ENCODE measurements around the gene CSPG5. TPM values are rescaled to one million over a fixed set of nuclear protein-coding genes. Genes with fewer than 3 reads are reported as not detected.

CSPG5 gene
- total RNA-seq, 1 experiment from 2014 or later, result 5.7 TPM

GRCh38 chr3:47603332-47603731 lies 24.7 kb upstream of the CSPG5 start:
- Histone ChIP-seq H2BK12ac (ENCODE audit: insufficient read length, low read depth, low read length) (no peak overlapping the region), H3K23ac (ENCODE audit: insufficient read length, low read depth, low read length) (no peak overlapping the region), H3K9ac (ENCODE audit: extremely low read depth, insufficient read length, low read length) (no peak overlapping the region), H2AFZ (ENCODE audit: low read length) (no peak overlapping the region), H3K27me3 (ENCODE audit: insufficient read depth, low read length) (no peaks in the 10 kb centered on the region), H3K79me2 (ENCODE audit: insufficient read depth, low read length) (0 out of 2 replicates have a peak, but pooled peaks cover 2% of the 10 kb centered on the region), H3K23me2 (ENCODE audit: insufficient read length, low read depth, low read length, poor library complexity, severe bottlenecking) (no peaks in the 10 kb centered on the region), H3K4me1 (ENCODE audit: insufficient read depth, low read length) (no peaks in the 10 kb centered on the region), H2BK15ac (ENCODE audit: low read depth, low read length) (no peak overlapping the region), H2BK120ac (ENCODE audit: low read depth, low read length, poor library complexity, severe bottlenecking) (no peak overlapping the region), H4K8ac (replicated peaks; ENCODE audit: insufficient read length, low read depth, low read length) (no peak overlapping the region), H3K9me3 (ENCODE audit: control insufficient read depth, low read depth, low read length) (no peaks in the 10 kb centered on the region), H3K4me2 (ENCODE audit: insufficient read depth, insufficient read length, low read length) (no peak overlapping the region), H3K27ac (ENCODE audit: insufficient read length, low read depth, low read length) (no peak overlapping the region), H3K4ac (ENCODE audit: low read depth, low read length) (no peak overlapping the region), H3K14ac (ENCODE audit: insufficient read depth, low read length) (no peak overlapping the region), H4K20me1 (ENCODE audit: control insufficient read depth, insufficient read depth, insufficient read length) (no peaks in the 10 kb centered on the region), H2BK5ac (ENCODE audit: insufficient read length, low read length) (no peak overlapping the region), H2AK5ac (ENCODE audit: insufficient read length, low read length) (no peak overlapping the region), H3T11ph (ENCODE audit: low read length) (no peak overlapping the region), H2BK20ac (ENCODE audit: low read depth, low read length, poor library complexity, severe bottlenecking) (no peak overlapping the region), H4K5ac (ENCODE audit: insufficient read length, low read depth, low read length) (no peak overlapping the region), H3K79me1 (ENCODE audit: insufficient read depth, low read depth, low read length, poor library complexity, severe bottlenecking) (no peaks in the 10 kb centered on the region), H3K56ac (ENCODE audit: insufficient read length, low read depth, low read length) (no peak overlapping the region), H4K91ac (ENCODE audit: insufficient read length, low read depth, low read length) (no peak overlapping the region), H3K18ac (ENCODE audit: insufficient read length, low read depth, low read length) (no peak overlapping the region)
- DNase-seq, result no peak
- H3K4me1 Mint-ChIP-seq, result 0 out of 4 replicates have a peak, but pooled peaks cover 0 to 3% of the 10 kb centered on the region in 2 experiments
- H3K27me3 Mint-ChIP-seq (ENCODE audit: low read depth), result no peaks in the 10 kb centered on the region
- H3K36me3 Mint-ChIP-seq (ENCODE audit: insufficient read depth in 1 of 3, low read depth in 3 of 3), result peaks cover 33 to 80% (median 50%) of the 10 kb centered on the region in 3 experiments; a peak in 6 of 7 replicates
- no peak overlapping the region for H3K27ac Mint-ChIP-seq
- no peaks in the 10 kb centered on the region; a peak in 1 of 5 replicates for H3K9me3 Mint-ChIP-seq
- TF ChIP-seq, protein P1, sequence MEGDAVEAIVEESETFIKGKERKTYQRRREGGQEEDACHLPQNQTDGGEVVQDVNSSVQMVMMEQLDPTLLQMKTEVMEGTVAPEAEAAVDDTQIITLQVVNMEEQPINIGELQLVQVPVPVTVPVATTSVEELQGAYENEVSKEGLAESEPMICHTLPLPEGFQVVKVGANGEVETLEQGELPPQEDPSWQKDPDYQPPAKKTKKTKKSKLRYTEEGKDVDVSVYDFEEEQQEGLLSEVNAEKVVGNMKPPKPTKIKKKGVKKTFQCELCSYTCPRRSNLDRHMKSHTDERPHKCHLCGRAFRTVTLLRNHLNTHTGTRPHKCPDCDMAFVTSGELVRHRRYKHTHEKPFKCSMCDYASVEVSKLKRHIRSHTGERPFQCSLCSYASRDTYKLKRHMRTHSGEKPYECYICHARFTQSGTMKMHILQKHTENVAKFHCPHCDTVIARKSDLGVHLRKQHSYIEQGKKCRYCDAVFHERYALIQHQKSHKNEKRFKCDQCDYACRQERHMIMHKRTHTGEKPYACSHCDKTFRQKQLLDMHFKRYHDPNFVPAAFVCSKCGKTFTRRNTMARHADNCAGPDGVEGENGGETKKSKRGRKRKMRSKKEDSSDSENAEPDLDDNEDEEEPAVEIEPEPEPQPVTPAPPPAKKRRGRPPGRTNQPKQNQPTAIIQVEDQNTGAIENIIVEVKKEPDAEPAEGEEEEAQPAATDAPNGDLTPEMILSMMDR (conservative IDR thresholded peaks at IDR 0.05), result no peak
- no peak overlapping the region for H3K4me3 Mint-ChIP-seq
